SK-N-SH (cell line): Measurements from ENCODE around the gene OSBPL2.

Experiments used
- FOSL2 ChIP-seq: IDR thresholded peaks from 2 replicates; pipeline ENCODE4 v1.4.0; 2012; ENCODE audit warnings: low read depth, mild to moderate bottlenecking, moderate library complexity, borderline replicate concordance
- JUND ChIP-seq: IDR thresholded peaks from 2 replicates; pipeline ENCODE4 v1.4.0; 2012
- POLR2AphosphoS5 ChIP-seq: IDR thresholded peaks from 2 replicates; pipeline ENCODE4 v1.6.1; 2012; ENCODE audit warnings: low read depth, low read length
- SIN3A ChIP-seq: IDR thresholded peaks from 2 replicates; pipeline ENCODE4 v1.6.1; 2012; ENCODE audit warnings: low read depth, mild to moderate bottlenecking, low read length, moderate library complexity, borderline replicate concordance
- TF ChIP-seq, protein P1 (sequence below): fragments of 200-600 bp; sonication (generic); IDR thresholded peaks from 2 replicates; pipeline ENCODE4 v1.6.1; 2017; ENCODE audit warnings: antibody characterized with exemption, mild to moderate bottlenecking, moderate library complexity
- TF ChIP-seq, protein P2 (sequence below): IDR thresholded peaks from 2 replicates; pipeline ENCODE4 v1.6.1; 2012; ENCODE audit warnings: mild to moderate bottlenecking, low read depth, low read length, moderate library complexity
- TF ChIP-seq, protein P3 (sequence below): IDR thresholded peaks from 2 replicates; pipeline ENCODE4 v1.4.0; 2012; ENCODE audit warnings: low read depth
- TF ChIP-seq, protein P4 (sequence below): fragments of 150-350 bp; IDR thresholded peaks from 2 replicates; pipeline ENCODE4 v1.6.1; 2016; ENCODE audit warnings: mild to moderate bottlenecking, low read depth, low read length
- TF ChIP-seq, protein P5 (sequence below): IDR thresholded peaks from 2 replicates; pipeline ENCODE4 v1.4.0; 2012; ENCODE audit warnings: low read depth, borderline replicate concordance

DNA sequence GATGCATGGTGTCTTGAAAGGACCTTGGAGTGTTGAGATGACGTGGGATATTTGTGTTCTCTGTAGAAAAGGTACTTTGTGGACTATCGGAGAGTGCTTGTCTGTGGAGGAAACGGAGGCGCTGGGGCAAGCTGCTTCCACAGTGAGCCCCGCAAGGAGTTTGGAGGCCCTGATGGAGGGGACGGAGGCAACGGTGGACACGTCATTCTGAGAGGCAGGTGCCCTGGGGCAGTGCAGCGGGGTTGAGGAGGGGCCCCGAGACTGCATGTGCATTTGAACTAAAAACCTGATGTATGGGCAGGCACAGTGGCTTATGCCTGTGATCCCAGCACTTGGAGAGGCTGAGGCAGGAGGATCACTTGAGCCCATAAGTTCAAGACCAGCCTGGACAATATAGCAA lies 42.6 kb upstream of the OSBPL2 start:
- TF ChIP-seq SIN3A (no peak), JUND (no peak), POLR2AphosphoS5 (no peak), FOSL2 (no peak)
- TF ChIP-seq, protein P1, sequence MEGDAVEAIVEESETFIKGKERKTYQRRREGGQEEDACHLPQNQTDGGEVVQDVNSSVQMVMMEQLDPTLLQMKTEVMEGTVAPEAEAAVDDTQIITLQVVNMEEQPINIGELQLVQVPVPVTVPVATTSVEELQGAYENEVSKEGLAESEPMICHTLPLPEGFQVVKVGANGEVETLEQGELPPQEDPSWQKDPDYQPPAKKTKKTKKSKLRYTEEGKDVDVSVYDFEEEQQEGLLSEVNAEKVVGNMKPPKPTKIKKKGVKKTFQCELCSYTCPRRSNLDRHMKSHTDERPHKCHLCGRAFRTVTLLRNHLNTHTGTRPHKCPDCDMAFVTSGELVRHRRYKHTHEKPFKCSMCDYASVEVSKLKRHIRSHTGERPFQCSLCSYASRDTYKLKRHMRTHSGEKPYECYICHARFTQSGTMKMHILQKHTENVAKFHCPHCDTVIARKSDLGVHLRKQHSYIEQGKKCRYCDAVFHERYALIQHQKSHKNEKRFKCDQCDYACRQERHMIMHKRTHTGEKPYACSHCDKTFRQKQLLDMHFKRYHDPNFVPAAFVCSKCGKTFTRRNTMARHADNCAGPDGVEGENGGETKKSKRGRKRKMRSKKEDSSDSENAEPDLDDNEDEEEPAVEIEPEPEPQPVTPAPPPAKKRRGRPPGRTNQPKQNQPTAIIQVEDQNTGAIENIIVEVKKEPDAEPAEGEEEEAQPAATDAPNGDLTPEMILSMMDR, result no peak
- TF ChIP-seq, protein P2, sequence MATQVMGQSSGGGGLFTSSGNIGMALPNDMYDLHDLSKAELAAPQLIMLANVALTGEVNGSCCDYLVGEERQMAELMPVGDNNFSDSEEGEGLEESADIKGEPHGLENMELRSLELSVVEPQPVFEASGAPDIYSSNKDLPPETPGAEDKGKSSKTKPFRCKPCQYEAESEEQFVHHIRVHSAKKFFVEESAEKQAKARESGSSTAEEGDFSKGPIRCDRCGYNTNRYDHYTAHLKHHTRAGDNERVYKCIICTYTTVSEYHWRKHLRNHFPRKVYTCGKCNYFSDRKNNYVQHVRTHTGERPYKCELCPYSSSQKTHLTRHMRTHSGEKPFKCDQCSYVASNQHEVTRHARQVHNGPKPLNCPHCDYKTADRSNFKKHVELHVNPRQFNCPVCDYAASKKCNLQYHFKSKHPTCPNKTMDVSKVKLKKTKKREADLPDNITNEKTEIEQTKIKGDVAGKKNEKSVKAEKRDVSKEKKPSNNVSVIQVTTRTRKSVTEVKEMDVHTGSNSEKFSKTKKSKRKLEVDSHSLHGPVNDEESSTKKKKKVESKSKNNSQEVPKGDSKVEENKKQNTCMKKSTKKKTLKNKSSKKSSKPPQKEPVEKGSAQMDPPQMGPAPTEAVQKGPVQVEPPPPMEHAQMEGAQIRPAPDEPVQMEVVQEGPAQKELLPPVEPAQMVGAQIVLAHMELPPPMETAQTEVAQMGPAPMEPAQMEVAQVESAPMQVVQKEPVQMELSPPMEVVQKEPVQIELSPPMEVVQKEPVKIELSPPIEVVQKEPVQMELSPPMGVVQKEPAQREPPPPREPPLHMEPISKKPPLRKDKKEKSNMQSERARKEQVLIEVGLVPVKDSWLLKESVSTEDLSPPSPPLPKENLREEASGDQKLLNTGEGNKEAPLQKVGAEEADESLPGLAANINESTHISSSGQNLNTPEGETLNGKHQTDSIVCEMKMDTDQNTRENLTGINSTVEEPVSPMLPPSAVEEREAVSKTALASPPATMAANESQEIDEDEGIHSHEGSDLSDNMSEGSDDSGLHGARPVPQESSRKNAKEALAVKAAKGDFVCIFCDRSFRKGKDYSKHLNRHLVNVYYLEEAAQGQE, result no peak
- TF ChIP-seq, protein P3, sequence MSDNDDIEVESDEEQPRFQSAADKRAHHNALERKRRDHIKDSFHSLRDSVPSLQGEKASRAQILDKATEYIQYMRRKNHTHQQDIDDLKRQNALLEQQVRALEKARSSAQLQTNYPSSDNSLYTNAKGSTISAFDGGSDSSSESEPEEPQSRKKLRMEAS, result no peak
- TF ChIP-seq, protein P4, sequence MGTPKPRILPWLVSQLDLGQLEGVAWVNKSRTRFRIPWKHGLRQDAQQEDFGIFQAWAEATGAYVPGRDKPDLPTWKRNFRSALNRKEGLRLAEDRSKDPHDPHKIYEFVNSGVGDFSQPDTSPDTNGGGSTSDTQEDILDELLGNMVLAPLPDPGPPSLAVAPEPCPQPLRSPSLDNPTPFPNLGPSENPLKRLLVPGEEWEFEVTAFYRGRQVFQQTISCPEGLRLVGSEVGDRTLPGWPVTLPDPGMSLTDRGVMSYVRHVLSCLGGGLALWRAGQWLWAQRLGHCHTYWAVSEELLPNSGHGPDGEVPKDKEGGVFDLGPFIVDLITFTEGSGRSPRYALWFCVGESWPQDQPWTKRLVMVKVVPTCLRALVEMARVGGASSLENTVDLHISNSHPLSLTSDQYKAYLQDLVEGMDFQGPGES, result no peak
- TF ChIP-seq, protein P5, sequence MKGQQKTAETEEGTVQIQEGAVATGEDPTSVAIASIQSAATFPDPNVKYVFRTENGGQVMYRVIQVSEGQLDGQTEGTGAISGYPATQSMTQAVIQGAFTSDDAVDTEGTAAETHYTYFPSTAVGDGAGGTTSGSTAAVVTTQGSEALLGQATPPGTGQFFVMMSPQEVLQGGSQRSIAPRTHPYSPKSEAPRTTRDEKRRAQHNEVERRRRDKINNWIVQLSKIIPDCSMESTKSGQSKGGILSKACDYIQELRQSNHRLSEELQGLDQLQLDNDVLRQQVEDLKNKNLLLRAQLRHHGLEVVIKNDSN, result no peak
